Activated CD4-positive, alpha-beta T cell treated with anti-CD3 and anti-CD28 coated beads for 24 hours (primary cell): ENCODE data around the gene SLC7A8.
"Not testable (repeated sequence)": the region's sequence is repeated elsewhere in the genome, so short reads cannot be mapped to it uniquely, and the experiment has no call there.

ENCODE experiments used
- DNase-seq, 2 donors: peaks; one replicate each; pipeline ENCODE4 v3.0.0-alpha.2; 2020; ENCODE audit warnings: low read depth in 2 of 2

Gene SLC7A8

DNA sequence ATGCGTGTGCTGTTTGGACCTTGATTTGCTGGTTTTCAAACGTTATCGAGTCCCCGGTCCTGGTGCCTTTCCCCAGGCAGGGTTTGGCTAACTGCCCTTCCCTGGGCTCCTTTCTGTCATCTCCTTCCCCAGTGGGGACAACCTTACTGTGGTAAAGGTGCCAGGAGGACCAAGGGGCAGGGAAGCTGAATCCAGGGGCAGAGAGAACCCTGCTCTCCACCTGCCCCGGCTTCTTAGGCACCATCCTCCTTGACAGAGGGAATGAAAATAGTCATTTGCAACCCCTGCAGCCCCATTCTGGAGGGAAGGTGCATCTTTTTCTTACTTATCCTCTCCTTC is 69.4 kb downstream of the SLC7A8 start:
- DNase-seq, result no peak

DNA sequence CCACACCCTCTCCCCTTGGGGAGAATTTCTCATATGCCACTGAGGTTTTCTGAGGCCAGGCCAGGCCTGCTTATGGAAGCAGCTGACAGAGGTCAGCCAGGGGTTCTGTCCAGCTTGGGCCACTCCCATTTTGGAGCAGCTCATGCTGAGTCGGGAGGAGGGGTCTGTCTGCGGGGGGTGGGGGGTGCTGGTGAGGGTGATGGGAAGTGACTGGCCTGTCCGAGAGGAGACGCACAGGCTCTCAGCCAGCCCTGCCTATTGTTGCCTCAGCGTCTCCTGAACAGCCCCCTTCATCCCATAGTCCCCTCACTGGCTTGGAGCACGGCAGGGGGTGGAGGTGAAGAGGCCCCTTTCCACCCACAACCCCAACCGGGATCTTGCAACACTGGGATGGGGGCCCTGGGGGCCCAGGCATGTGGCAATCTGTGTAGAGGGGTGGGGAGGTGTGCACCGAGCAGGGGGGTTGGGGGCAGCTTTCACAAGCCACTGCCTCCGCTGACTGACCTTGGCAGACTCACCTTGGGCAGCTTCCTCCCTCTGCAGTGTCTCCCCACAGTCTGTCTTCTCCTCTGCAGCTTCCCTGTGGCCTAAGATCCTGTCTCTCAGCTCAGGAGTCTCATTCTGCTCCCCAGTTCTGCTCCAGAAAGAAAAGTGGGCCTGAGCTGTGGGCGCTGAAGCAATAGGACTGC is 69.9 kb downstream of the SLC7A8 start:
- DNase-seq, result no peak

DNA sequence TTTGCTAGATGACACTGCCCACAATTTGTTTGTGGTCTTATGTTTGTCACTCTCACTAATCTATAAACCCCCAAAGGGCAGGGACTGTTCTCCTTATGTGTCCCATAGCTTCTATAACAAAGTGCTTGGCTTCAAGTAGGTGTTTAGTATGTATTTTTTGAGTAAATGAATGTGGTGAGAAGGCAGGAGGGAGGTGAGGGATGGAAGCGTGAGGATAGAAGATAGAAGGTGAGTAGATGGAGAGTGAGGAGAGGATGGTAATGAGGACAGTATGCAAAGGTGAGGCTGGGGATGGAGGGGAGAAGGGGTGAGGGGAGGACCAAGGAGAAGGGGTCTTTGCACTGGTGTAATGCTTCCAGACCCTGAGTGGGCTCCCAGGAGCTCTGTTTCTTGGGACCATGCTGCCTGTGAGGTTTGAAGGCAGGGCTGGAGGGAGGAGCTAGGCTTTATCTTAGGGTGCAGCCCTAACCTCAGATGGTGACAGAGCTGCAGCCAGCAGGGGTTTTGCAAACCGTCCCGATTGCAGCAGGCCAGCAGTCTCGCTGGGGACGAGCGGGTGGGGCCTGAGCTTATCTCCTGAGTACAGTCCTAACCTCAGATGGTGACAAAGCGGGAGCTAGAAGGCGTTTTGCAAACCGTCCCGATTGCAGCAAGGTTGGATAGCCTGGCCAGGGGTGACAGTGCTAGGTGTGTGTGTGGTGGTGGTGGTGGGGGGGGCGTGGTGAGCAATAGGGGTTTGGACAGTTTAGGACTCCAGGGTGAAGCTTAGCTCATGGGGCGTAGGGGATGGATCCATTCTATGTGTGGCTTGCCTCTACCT is 70.9 kb downstream of the SLC7A8 start:
- DNase-seq, result no peak

DNA sequence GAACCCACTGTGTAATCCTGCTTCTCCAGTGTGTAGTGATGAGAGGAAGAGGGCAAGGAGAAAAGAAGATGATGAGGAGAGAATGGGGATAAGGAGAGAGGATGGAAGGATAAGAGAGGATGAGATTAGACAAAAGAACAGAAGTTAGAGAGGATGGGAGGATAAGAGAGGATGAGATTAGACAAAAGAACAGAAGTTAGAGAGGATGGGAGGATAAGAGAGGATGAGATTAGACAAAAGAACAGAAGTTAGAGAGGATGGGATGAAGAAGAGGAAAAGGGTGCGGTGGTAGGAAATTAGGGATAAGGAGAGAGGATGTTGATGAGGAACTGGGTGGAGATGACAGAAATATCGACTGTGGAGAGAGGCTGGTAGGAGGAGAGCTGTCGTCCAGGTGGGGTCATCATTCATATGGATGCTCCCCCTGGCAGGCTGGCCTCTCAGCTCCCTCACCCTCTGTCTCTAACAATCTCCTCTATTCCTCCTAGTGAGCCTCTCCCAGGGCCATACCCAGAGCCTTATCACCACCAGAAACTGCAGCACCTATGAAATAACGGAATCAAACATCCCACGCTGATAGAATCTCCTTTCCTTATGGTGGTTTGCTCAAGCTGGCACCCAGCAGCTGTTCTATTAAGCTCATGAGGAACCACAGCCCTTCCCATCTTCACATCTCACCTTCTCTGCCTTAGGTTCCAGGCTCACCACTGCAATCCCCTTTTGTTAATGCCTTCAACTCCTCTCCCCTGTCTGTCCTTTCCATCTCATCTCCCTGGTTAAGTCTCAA is 72.7 kb downstream of the SLC7A8 start:
- no peak for DNase-seq

DNA sequence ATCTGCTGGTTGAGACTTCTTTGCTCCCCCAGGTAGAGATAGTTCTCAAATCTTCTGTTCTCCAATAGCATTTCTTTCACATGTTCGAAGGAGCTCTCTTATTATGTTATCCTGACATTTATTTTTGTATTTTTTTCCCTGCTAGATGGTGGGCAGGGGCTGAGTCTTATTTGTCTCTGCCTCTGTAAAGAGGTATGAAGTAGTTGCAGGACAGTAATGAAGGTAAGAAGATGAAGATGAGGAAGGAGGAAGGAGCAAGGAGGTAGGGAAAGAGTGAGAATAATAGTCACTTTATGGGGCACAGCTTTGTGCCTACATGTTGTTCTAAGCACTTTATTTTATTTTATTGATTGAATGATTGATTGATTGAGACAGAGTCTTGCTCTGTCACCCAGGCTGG is 73.7 kb downstream of the SLC7A8 start:
- DNase-seq, result no peak

DNA sequence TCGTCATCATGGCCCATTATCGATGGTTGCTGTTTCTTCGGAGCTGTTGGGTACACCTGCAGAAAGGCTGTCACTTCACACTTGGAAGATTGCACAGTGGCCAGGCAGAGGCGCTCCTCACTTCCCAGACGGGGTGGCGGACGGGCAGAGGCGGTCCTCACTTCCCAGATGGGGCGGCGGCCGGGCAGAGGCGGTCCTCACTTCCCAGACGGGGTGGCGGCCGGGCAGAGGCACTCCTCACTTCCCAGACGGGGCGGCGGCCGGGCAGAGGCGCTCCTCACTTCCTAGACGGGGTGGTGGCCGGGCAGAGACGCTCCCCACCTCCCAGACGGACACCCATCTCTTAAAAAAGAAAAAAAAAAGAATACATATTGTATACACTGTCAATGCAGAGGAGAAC is 75.3 kb downstream of the SLC7A8 start:
- not testable (repeated sequence) for DNase-seq

DNA sequence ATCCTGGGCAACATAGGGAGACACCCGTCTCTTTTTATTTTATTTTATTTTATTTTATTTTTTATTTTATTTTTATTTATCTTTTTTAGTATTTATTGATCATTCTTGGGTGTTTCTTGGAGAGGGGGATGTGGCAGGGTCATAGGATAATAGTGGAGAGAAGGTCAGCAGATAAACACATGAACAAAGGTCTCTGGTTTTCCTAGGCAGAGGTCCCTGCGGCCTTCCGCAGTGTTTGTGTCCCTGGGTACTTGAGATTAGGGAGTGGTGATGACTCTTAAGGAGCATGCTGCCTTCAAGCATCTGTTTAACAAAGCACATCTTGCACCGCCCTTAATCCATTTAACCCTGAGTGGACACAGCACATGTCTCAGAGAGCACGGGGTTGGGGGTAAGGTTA is 75.8 kb downstream of the SLC7A8 start:
- not testable (repeated sequence) for DNase-seq

DNA sequence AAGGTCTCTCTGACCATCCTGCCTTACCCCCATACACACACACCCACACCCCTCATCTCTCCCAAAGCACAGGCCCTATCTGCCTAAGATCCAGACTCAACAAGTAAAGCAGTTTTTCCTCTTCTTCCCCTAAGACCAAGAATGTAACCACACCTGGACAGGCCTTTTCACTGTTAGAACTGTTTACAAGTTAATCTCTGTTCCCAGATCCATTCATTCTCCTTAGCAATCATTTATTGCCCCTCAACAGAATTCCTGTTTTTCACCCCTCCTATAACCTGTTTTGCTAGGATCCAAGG is 76.8 kb downstream of the SLC7A8 start:
- DNase-seq, result no peak

DNA sequence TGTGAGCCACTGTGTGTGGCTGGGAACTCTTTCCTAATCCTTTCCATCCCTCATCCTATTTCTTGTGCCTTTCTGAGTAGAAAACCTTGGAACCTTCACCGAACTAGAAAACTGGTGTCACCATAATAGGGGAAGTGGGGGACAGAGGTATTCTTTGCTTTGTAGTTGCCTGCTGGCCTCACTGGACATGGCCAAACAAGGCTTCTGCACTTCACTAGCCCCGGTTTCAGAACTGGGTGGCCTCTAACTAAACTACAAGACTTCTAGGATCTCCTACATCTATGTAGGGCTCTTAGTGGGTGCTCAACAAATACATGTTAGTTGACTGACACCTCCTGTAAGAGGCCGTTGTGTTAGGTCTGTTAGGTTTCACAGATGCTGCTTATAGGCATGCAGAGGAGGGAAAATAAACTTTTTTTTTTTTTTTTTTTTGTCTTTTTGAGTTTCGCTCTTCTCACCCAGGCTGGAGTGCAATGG is 78.1 kb downstream of the SLC7A8 start:
- DNase-seq, result no peak

DNA sequence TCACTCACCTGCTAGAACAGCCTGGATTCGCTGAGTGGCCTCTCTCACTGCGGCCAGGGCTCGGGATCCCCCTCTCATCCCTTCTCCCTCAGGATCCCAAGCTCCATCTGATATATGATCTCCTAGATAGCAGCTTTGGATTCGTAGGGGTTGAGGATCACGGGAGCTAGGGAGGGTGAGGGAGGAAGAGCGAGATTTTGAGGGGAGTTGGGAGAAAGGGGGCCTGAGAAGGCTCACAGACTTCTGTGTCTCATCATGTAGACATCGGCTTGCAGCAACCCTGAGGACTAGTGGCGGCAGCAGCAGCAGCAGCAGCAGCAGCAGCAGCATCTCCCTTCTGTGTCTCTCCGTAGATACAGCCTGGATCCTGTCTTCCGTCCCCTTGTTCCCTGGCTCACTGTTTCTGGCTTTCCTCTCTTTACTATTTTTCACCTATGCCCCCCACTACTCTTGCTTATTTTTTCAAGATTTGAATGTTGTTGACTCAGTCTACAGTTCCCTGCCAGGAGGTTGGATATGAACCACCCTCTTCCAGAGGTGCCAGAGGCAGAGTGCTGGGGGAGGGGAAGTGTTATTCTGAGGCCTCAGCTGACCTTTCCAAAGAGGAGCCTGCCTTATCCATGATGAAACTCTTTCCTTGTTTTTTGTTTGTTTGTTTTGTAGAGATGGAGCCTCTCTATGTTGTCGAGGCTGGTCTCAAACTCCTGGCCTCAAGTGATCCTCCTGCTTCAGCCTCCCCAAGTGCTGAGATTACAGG is 78.7 kb downstream of the SLC7A8 start, which contains the start of gene CIROP:
CIROP (minus strand) TSS at position 399 of the 757 bp plus-strand sequence; CDS start at position 330, 69 bp downstream.
- DNase-seq, result no peak

DNA sequence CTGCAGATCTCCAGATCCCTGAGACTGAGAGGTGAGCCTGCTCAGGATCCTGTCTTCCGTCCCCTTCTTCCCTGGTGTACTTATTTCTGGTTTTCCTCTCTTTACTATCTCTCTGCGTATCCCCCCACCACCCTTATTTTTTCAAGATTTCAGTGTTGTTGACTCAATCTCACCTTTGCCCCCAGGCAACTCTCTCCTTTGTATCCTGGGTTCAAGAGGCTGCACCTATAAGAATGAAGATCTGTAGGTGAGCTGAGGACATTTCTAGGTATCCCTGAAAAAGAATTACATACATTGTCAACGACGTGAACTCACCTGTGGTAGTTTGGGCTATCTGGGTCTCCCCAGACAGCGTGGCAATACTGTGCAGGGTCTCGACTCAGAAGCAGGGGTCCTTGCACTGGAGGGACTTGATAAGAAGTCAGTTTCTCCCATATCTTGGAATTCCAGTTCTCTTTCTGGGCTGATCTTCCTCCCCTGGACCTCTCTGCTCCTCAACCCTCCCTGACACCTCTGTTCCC is 79.3 kb downstream of the SLC7A8 start:
- DNase-seq, result no peak

DNA sequence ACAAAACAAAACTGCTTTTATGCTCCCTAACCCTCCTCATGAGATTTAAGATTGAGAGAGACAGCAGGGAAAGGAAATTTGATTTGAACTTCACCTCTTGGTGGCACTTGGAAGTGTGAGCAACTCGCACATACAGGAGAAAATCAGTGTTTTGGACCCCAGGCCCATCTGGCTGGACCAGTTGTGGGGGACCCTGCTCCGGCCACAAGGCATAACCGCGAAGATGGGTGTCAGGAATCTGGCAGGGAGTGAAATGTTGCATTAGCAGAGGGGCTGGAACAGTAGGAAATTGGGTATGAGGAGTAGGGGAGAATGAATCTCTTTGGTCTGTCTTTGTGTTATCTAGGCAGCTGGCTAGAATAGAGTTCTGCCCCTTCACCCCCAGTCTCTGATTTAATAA is 79.9 kb downstream of the SLC7A8 start:
- DNase-seq, result no peak

DNA sequence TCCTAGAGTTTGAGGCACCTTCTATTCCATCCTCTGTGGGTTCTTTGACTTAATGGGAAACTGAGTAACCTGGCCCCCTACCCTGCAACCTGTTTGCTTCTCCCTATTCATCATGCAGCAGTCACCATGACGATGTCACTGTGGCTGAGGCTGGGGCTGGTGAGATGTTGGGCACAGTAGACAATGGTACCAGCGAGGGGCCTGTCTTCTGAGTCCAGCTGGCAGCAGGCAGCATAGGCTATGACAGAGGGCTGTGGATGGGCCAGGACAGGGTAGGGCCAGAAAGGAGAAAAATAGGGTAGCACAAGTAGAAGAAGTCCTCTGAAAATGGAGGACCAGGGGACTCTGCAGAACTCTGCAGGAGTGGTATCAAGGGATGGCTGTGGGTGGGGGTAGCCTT is 80.7 kb downstream of the SLC7A8 start:
- DNase-seq, result no peak

DNA sequence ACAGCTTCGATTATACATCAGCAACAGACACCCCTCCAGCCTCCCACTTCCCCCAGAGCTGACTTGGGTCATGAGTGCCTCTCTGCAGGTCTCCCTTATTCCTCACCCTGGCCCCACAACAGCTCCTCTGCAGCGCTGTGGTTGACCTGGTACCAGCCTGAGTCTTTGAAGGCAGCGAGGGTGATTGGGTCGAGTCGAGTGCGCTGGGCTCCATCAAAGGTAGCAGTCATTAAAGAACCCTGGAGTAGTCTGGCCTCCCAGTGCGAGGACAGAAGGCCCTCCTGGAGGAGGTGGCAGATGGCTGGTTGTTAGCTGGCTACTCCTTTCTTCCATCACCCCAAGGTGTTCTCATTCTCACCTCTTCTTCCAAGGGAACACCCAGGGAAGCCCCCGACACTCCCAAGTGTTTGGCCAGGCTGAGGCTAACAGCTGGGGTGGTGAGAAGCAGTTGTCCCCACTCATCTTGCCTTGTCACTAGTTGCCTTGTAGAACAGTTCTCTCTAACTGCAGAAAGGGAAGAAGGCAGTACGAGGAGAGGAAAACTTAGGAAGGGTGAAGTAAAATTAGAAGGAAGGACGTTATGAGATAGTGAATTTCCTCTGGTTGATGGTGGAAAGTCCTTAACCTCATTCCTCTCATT is 81.4 kb downstream of the SLC7A8 start:
- DNase-seq, result no peak

DNA sequence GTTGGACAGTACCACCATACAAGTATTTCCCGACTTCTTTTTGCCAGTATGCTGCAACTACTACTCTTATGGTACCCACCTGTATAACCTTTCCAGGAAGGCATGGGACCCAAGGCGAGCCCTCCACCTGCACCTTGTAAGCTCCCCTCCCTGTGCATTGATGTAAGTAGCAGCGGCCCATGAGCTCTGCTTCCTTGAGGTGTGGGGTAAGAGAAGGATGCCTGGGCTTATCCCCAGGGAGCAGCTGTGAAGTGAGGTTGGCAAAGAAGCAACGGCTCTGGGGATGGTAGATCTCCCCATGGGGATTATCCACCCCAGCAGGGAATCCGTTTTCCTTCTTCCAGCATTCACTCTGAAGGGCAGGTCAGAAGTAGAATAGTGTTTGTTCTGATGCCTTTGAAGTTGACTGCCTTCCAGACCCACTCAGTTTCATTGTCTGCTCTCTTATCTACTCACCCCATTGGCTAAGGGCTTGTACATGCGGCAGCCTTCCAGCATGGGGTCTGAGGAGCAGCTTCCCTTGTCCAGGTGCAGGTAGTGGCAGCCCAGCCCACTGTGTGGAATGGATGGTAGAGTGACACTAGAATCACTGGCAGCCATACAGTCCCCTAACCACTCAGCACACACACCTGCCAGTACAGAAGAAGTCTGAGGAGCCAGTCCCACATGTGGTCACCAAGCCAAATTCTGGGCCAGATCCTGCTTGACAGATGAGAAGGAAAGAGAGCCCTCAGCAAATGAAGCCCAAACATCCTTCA is 82.1 kb downstream of the SLC7A8 start:
- DNase-seq, result no peak

DNA sequence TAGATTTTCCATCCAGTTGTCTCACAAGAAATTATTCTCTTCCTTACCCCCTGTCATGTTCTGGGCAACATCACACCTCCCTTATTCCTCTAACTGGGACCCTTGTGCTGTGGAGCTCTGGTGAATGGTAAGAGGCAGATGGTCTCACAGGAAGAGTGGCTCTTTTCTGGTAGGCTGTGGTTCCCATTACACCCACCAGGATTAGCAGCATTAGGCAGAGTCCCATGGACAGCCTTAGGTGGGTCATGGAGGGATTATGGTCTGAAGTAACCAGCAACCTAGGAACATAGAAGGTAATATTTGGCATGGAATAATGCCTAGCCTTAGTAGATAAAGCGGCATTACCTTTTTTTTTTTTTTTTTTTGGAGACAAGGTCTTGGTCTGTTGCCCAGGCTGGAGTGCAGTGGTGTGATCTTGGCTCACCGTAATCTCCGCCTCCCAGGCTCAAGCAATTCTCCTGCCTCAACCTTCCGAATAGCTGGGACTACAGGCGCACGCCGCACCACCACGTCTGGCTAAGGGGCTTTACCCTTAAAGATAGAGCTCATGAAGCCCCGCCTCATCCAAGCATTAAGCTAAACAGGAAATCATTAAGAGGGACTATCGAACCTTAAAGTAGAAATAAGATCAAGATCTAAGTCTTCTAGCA is 84.1 kb downstream of the SLC7A8 start:
- no peak for DNase-seq

DNA sequence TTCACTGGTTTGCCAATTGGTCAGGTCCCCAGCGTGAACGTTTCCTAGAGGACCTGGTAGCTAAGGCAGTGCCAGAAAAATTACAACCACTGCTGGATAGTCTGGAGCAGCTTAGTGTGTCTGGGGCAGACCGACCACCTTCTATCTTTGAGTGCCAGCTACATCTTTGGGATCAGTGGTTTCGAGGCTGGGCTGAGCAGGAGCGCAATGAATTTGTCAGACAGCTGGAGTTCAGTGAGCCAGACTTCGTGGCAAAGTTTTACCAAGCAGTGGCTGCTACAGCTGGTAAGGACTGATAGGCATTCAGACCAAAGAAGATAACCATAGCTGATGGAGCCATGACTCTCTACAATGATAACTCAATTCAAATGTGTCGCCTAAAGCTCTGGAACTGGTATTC is 85.7 kb downstream of the SLC7A8 start:
- no peak for DNase-seq

DNA sequence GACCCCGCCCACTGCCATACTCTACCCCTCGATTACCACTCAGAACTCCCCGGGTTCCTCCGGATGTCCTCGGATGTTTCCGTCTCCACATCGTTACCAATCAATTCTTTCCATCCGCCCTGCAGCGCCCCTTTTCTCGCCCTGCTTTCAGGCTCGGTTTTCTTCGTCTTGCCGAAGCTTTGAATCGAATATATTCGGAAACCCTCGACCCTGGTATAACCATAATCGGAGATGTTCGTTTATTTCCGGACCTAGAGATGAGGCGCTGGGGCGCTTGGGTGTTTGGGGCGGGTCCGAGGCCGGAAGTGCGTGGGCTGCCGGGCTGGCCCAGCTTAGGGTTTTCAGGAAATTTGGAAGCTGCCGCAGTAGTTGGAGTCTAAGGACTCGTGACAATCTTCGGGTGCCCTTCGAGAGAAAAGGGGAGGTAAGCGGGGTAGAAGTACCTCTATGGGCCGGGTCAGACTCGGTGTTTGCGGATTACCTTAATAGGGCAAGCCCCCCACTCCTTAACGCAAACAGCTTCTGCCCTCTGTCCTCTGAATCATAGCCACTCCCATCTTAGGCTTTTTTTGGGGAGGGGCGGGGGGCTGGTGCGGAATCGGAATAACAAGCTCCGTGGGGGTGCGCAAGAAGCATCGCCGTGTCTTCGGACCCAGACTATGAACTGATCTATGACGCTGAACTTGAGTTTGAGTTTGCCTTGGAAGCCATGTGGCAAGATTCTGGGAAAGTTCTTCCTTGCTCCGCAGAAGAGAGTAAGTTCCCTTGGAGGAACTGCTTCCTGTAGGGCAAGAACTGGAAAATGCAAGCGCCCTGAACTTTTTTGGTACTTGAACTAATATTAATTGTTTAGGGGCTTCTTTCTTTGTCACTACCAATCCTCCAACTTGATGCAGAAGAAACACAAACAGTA is 88.0 kb downstream of the SLC7A8 start, which contains the start of gene C14orf119:
C14orf119 (plus strand) TSS at position 310 of the 913 bp plus-strand sequence. CDS start 2,154 bp downstream, outside the sequence.
- peak; percentile 100 for DNase-seq
